IPS-11a (cell line): ENCODE results near the gene POLQ.
"Not testable (repeated sequence)": the region's sequence is repeated elsewhere in the genome, so short reads cannot be mapped to it uniquely, and the experiment has no call there.

ENCODE experiments used
- H3K4me3 ChIP-seq: one replicate; pipeline ENCODE4 v1.5.1; 2013; ENCODE audit warnings: low read depth, low read length, control low read depth

The POLQ gene

GRCh38 chr3:121545574-121546455 lies at the start of gene POLQ:
POLQ (minus strand) TSS chr3:121545988; CDS start chr3:121545877, 111 bp downstream.
- peak within 1 kb of the TSS; percentile 93 for H3K4me3 ChIP-seq

DNA sequence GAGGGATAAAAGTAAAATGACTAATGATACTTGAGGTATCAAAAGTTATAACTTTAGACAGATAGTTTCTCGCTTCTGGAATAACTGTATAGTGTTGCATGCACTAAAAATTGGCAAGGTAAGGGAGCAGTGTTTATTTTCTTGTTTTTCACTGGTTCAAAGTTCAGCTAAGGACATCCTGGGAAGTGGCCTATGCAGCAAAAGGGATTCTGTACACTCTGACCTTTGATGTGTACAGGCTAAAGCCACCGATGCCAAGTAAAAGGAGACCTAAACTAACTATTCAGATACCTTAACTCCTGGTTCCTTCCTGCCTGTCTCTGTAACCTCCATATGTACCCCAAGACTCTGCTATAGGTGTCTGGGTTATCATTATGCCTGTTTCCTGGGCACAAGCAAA lies 49.1 kb upstream of the POLQ start:
- no peak overlapping the region for H3K4me3 ChIP-seq

DNA sequence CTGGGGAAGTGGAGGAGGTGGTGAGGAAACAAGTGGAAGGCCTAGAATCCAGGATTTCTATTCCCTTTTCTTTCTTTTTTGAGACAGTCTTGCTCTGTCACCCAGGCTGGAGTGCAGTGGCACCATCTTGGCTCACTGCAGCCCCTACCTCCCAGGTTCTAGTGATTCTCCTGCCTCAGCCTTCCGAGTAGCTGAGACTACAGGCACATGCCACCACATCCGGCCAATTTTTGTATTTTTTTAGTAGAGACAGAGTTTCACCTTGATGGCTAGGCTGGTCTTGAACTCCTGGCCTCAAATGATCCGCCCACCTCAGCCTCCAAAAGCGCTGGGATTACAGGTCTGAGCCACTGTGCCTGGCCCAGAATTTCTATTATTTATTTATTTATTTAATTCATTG lies 48.0 kb upstream of the POLQ start:
- not testable (repeated sequence) for H3K4me3 ChIP-seq

- no peak within 1 kb of the TSS for H3K4me3 ChIP-seq
Measured at GRCh38 chr3:121592856-121593702, 47.3 kb upstream of the POLQ start, which contains the start of gene FBXO40. FBXO40 (plus strand) TSS chr3:121593379; CDS start chr3:121620576, 27,197 bp downstream.

DNA sequence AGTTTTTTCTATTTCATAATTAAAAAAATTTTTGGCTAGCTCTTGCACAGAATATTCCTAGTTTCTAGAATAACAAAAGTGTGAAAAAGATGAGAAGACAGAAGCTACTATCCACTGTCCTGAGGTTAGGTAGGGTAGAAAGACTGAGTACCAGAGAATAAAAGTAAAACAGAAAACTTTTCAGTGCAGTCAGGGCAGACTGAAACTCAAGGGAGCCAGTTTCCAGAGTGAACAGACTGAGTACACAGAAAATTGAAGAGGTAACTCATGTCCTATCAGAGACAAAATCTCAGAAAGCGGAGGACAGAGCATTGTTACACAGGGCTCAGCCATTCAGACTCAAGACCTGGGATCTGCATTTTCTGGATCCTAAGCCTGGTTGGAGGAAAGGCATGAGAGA lies 38.6 kb upstream of the POLQ start:
- no peak overlapping the region for H3K4me3 ChIP-seq

- H3K4me3 ChIP-seq = no peak overlapping the region
Measured at GRCh38 chr3:121581691-121582090, 35.9 kb upstream of the POLQ start.

- H3K4me3 ChIP-seq = no peak overlapping the region
Measured at GRCh38 chr3:121574449-121574848, 28.7 kb upstream of the POLQ start.

DNA sequence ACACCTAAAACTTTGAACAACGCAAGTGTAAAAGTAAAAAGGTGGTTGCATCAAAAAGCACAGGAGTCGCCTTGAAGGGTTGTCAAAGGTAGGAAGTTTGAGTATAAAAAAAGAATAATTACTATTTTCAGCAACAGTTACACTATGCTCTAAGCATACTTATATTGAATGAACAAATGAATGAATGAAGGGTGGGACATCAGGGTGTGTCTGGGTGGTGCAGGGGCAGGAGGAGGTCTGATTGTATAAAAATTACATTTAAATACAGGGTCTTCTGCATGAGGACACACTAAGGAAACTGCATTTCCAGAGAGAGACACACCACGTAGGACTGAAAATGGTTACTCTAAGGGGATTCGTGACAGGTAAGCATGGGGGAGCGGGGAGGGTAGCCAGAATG lies 21.9 kb upstream of the POLQ start, which contains the start of gene ARGFX:
ARGFX (plus strand) TSS at position 301 of the 400 bp plus-strand sequence. CDS start 2,765 bp downstream, outside the sequence.
- H3K4me3 ChIP-seq = no peak within 1 kb of the TSS

DNA sequence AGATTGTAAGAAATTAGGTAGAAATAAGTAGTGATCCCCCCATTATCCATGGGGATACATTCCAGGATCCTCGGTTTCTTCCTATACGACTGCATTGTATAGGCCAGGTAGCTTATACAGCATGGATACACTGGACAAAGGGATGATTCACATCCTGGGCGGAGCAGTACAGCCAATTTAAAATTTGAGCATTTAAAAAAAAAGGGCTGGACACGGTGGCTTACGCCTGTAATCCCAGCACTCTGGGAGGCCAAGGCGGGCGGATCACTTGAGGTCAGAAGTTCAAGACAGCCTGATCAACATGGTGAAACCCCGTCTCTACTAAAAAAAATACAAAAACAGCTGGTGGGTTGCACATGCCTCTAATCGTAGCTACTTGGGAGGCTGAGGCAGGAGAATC lies 21.0 kb upstream of the POLQ start:
- no peak overlapping the region for H3K4me3 ChIP-seq

DNA sequence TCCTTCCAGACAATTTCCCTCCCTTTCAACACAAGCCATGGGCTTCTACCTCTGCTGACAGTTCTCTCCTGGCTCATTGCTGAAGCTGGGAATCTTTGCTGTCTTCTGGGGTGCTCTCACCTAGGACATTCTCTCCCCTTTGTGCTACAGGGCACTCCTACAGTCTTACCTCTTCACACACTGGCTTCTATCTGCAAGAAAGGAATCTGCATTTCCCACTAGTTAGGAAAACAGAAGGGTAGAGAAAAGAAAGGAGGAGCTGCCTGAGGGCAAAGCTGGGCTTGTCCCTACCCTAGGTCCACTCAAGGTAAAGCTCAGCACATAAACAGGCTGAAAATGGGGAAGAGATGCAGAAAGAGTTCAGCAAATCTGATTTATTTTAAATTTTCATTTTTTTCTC lies 16.4 kb upstream of the POLQ start:
- H3K4me3 ChIP-seq = no peak overlapping the region

DNA sequence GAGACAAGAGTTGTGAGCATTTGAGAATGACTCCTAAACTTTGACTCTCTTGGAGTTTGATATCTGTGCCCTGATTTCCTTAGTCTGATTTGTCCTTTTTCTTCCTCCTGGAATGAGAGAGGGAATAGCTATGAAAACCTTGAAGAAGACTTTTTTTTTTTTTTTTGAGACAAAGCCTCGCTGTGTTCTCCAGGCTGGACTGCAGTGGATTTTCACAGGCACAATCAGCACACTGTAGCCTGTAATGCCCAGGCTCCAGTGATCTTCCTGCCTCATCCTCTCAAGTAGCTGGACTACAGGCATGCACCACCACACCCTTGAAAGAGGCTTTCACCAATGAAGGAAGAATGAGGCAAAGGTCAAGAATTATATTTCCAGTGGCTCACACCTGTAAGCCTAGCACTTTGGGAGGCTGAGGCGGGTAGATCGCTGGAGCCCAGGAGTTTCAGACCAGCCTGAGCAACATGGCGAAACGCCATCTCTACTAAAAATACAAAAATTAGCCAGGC lies 11.7 kb upstream of the POLQ start:
- H3K4me3 ChIP-seq = no peak overlapping the region

- no peak overlapping the region for H3K4me3 ChIP-seq
Measured at GRCh38 chr3:121552797-121553196, 7.0 kb upstream of the POLQ start.

GRCh38 chr3:121552379-121552778 lies 6.6 kb upstream of the POLQ start:
- no peak overlapping the region for H3K4me3 ChIP-seq

- peak overlapping the region; percentile 93 for H3K4me3 ChIP-seq
Measured at GRCh38 chr3:121545049-121545573, 677 bp downstream of the POLQ start.

- H3K4me3 ChIP-seq = no peak overlapping the region
Measured at GRCh38 chr3:121542924-121543323, 2.9 kb downstream of the POLQ start.

DNA sequence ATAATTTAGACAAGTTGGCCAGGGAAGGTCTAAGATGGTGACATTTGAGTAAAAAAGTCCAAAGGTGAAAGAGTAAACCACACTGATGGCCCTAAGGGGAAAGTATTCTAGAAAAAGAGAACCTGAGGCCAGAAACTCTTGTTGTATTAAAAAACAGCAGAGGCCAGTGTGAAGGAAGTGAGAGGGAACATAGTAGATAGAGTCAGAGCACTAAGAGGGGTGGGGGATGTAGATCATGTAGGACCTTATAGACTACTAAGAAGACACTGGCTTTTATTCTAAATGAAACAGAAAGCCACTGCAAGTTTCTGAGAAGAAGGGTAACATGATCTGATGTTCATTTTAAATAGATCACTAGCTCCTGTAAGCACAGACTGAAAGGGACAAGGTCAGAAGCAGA lies 14.5 kb downstream of the POLQ start:
- H3K4me3 ChIP-seq = no peak overlapping the region

DNA sequence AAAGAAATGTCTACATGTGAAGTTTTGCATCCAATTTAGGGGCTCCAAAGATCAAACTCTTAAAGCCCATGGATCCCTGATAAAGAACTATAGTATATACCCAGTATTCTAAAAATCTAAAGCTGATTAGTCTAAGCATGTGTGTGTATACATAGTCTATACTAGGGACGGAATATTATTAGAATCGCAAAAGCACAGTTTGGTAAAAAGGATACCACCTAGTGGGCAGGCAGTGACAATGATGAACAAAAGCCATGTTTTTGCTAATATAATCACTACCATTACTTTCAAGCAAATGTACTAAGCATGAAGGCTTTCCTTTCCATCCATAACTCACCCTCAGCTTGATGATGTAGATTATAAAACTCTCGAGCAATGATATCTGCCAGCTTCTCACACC lies 16.5 kb downstream of the POLQ start:
- no peak overlapping the region for H3K4me3 ChIP-seq

DNA sequence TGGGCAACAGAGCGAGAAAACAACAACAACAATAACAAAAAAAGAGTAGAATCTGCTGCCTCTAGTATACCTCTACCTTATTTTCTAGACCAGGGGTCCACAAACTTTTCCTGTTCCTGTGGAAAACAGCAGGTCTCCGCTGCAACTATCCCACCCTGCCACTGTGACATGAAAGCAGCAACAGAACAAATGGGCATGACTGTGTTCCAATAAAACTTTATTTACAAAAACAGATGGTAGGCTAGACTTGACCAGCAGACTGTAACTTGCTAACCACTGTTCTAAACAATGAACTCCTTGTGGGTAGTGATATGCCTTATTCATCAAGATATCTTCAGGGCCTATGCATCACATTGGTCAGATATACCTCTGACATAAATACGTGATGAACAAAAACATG lies 25.3 kb downstream of the POLQ start:
- H3K4me3 ChIP-seq = no peak overlapping the region

GRCh38 chr3:121517953-121518655 lies 27.7 kb downstream of the POLQ start:
- no peak overlapping the region for H3K4me3 ChIP-seq

DNA sequence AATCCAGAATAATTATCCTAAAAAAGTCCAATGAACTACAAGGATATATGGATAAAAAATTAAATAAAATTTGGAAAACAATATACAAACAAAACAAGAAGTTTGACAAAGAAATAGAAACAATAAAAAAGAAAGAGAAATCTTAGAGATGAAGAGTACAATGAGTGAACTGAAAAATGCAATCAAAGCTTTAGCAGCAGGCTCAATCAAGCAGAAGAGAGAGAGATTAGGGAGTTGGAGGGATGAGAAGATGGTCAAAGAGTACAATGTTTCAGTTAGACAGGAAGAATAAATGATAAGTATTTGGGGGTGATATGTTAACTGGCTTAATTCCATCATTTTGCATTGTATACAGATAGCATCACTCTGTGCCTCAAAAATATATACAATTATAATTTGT lies 29.9 kb downstream of the POLQ start:
- H3K4me3 ChIP-seq = no peak overlapping the region

GRCh38 chr3:121515313-121515712 lies 30.5 kb downstream of the POLQ start:
- no peak overlapping the region for H3K4me3 ChIP-seq
